Endodermal cell (in vitro differentiated cells): Measurements from ENCODE around the gene CADM1. TPM values are rescaled to one million over a fixed set of nuclear protein-coding genes. Genes with fewer than 3 reads are reported as not detected.

Source experiments
- DNase-seq: peaks from one replicate; pipeline ENCODE4 v3.0.0-alpha.2; 2017
- H3K27ac ChIP-seq: 2 replicates; pipeline ENCODE4 v1.5.1; 2013; ENCODE audit warnings: mild to moderate bottlenecking, low read depth, low read length, moderate library complexity
- H3K27me3 ChIP-seq: 2 replicates; pipeline ENCODE4 v1.6.1; 2013; ENCODE audit warnings: mild to moderate bottlenecking, low read length, moderate library complexity; ENCODE audit not compliant: insufficient read depth, control insufficient read depth, poor library complexity, severe bottlenecking
- H3K36me3 ChIP-seq: 2 replicates; pipeline ENCODE4 v1.7.0; 2013; ENCODE audit warnings: mild to moderate bottlenecking, low read length, moderate library complexity; ENCODE audit not compliant: control insufficient read depth, insufficient read depth
- H3K4me1 ChIP-seq: one replicate; pipeline ENCODE4 v1.7.0; 2013; ENCODE audit warnings: low read length; ENCODE audit not compliant: control insufficient read depth, insufficient read depth
- H3K4me3 ChIP-seq: 2 replicates; pipeline ENCODE4 v1.5.1; 2013; ENCODE audit warnings: mild to moderate bottlenecking, low read length, moderate library complexity
- H3K9ac ChIP-seq: 2 replicates; pipeline ENCODE4 v1.6.1; 2013; ENCODE audit warnings: mild to moderate bottlenecking, low read length, moderate library complexity; ENCODE audit not compliant: poor library complexity, severe bottlenecking; ENCODE audit errors: extremely low read depth
- H3K9me3 ChIP-seq: 2 replicates; pipeline ENCODE4 v1.6.1; 2013; ENCODE audit warnings: mild to moderate bottlenecking, low read length, moderate library complexity; ENCODE audit not compliant: control insufficient read depth
- H3K27ac Mint-ChIP-seq: 2 replicates; pipeline ENCODE4 v1.8.0; 2020; ENCODE audit warnings: mixed read lengths
- H3K27me3 Mint-ChIP-seq: 2 replicates; pipeline ENCODE4 v1.8.0; 2021; ENCODE audit warnings: mild to moderate bottlenecking, mixed read lengths; ENCODE audit not compliant: insufficient read depth
- H3K36me3 Mint-ChIP-seq: 2 replicates; pipeline ENCODE4 v1.8.0; 2020; ENCODE audit warnings: low read depth, mixed read lengths
- H3K4me1 Mint-ChIP-seq: 2 replicates; pipeline ENCODE4 v1.8.0; 2020; ENCODE audit warnings: mixed read lengths
- H3K4me3 Mint-ChIP-seq: 2 replicates; pipeline ENCODE4 v1.8.0; 2020; ENCODE audit warnings: mild to moderate bottlenecking, moderate library complexity, mixed read lengths
- H3K9me3 Mint-ChIP-seq: 2 replicates; pipeline ENCODE4 v1.8.0; 2020; ENCODE audit warnings: mild to moderate bottlenecking, mixed read lengths
- CTCF ChIP-seq: fragments of 200-600 bp; sonication (generic); conservative IDR thresholded peaks from 2 replicates; pipeline ENCODE4 v1.5.0; 2021; ENCODE audit warnings: antibody characterized with exemption, mild to moderate bottlenecking
- WGBS, 2 experiments: methylation state at CpG; one replicate each; pipeline versions ENCODE4 v1.1.5 to v1.1.7; 2013; ENCODE audit warnings: missing lambda C conversion rate in 2 of 2, mixed read lengths in 1 of 2; ENCODE audit not compliant: insufficient coverage in 1 of 2, insufficient read length in 1 of 2; 5-methylcytosine and 5-hydroxymethylcytosine counted together
- total RNA-seq, 2 donors: library from RNA; stranded (reverse); fragmentation: NEBNext Ultra II Directional in 1 of 2; extraction: Animal tissue kit (Norgen Biotek cat#: 25700) in 1 of 2; gene quantifications; 2 replicates in 1 of 2; 3 replicates in 1 of 2; pipeline ENCODE4 v1.2.1, GENCODE V29; 2021

CADM1 gene
- total RNA-seq, 2 donors from 2014 or later, result 76.3 to 88.2 TPM

GRCh38 chr11:115418081-115418480, 86.1 kb downstream of the CADM1 start:
- no peaks in the 10 kb centered on the region for H3K27me3 Mint-ChIP-seq
- H3K4me1 Mint-ChIP-seq, result peaks cover 56% of the 10 kb centered on the region
- no peak for DNase-seq
- H3K4me1 ChIP-seq, result peaks cover 11% of the 10 kb centered on the region
- no peaks in the 10 kb centered on the region for H3K9me3 Mint-ChIP-seq
- no peak overlapping the region for H3K4me3 Mint-ChIP-seq
- no peak overlapping the region for H3K9ac ChIP-seq
- H3K27me3 ChIP-seq, result no peaks in the 10 kb centered on the region
- no peak overlapping the region for H3K27ac ChIP-seq
- H3K4me3 ChIP-seq, result no peak overlapping the region
- H3K36me3 ChIP-seq, result no peaks in the 10 kb centered on the region
- H3K36me3 Mint-ChIP-seq, result no peaks in the 10 kb centered on the region
- no peak for TF ChIP-seq CTCF
- H3K9me3 ChIP-seq, result no peaks in the 10 kb centered on the region
- no peak overlapping the region for H3K27ac Mint-ChIP-seq
- WGBS, 2 experiments, result 98 to 100% methylated on average over 3 to 4 of the region's 4 CpGs

- no peak overlapping the region for H3K27ac ChIP-seq
- H3K9ac ChIP-seq, result no peak overlapping the region
- H3K27me3 ChIP-seq, result no peaks in the 10 kb centered on the region
- Mint-ChIP-seq H3K27ac (no peak overlapping the region), H3K4me3 (no peak overlapping the region), H3K27me3 (no peaks in the 10 kb centered on the region), H3K36me3 (no peaks in the 10 kb centered on the region), H3K9me3 (no peaks in the 10 kb centered on the region), H3K4me1 (peaks cover 55% of the 10 kb centered on the region)
- WGBS, 2 experiments, result 86% methylated on average over 1 of the region's 1 CpG; no CpG with 5 or more reads in 1 of the 2 experiments
- no peaks in the 10 kb centered on the region for H3K9me3 ChIP-seq
- H3K4me1 ChIP-seq, result peaks cover 8% of the 10 kb centered on the region
- no peak overlapping the region for H3K4me3 ChIP-seq
- no peak for DNase-seq
- no peak for TF ChIP-seq CTCF
- no peaks in the 10 kb centered on the region for H3K36me3 ChIP-seq
These were observed 93.1 kb downstream of the CADM1 start for GRCh38 chr11:115411120-115411519.

- Histone ChIP-seq H3K4me3 (no peak overlapping the region), H3K27me3 (no peaks in the 10 kb centered on the region), H3K36me3 (no peaks in the 10 kb centered on the region), H3K9me3 (no peaks in the 10 kb centered on the region), H3K27ac (peak overlapping the region; percentile 9), H3K4me1 (peaks cover 3% of the 10 kb centered on the region), H3K9ac (no peak overlapping the region)
- no peak overlapping the region for H3K4me3 Mint-ChIP-seq
- DNase-seq, result no peak
- H3K9me3 Mint-ChIP-seq, result no peaks in the 10 kb centered on the region
- no peak overlapping the region for H3K27ac Mint-ChIP-seq
- TF ChIP-seq CTCF, result no peak
- peaks cover 45% of the 10 kb centered on the region for H3K4me1 Mint-ChIP-seq
- no peaks in the 10 kb centered on the region for H3K36me3 Mint-ChIP-seq
- 82 to 95% methylated on average over 4 of the region's 4 CpGs for WGBS, 2 experiments
- H3K27me3 Mint-ChIP-seq, result no peaks in the 10 kb centered on the region
These were observed 94.5 kb downstream of the CADM1 start for GRCh38 chr11:115409691-115410220.
